ENCODE measurements around the gene ELAC1.

GRCh38 chr18:51037230-51037629, 69.4 kb downstream of the ELAC1 start:
- TF ChIP-seq CTCF (conservative IDR thresholded peaks at IDR 0.05; ENCODE audit: low read length) (no peak), EZH2phosphoT487 (IDR thresholded peaks at IDR 0.05; ENCODE audit: borderline replicate concordance, low read depth, low read length) (no peak)
